Mucosa of stomach (tissue), 1 donor: ENCODE data around the gene GADD45A.
"Not testable (repeated sequence)": the region's sequence is repeated elsewhere in the genome, so short reads cannot be mapped to it uniquely, and the experiment has no call there.

Experiments
- H3K27me3 ChIP-seq: one replicate; pipeline ENCODE4 v1.7.0; 2013; ENCODE audit warnings: mild to moderate bottlenecking, low read length; ENCODE audit not compliant: control insufficient read depth, insufficient read depth
- H3K36me3 ChIP-seq: one replicate; pipeline ENCODE4 v1.7.0; 2013; ENCODE audit warnings: low read length; ENCODE audit not compliant: control insufficient read depth, insufficient read depth
- H3K4me1 ChIP-seq: one replicate; pipeline ENCODE4 v1.7.0; 2013; ENCODE audit warnings: mild to moderate bottlenecking, low read length; ENCODE audit not compliant: control insufficient read depth, insufficient read depth
- H3K4me3 ChIP-seq: one replicate; pipeline ENCODE4 v1.7.0; 2013; ENCODE audit warnings: low read length
- H3K9ac ChIP-seq: one replicate; pipeline ENCODE4 v1.7.0; 2013; ENCODE audit warnings: mild to moderate bottlenecking, low read length, moderate library complexity
- H3K9me3 ChIP-seq: one replicate; pipeline ENCODE4 v1.7.0; 2013; ENCODE audit warnings: mild to moderate bottlenecking, low read length, moderate library complexity; ENCODE audit not compliant: control insufficient read depth
- donor health status: Pancreatic carcinoma.

Gene GADD45A

DNA sequence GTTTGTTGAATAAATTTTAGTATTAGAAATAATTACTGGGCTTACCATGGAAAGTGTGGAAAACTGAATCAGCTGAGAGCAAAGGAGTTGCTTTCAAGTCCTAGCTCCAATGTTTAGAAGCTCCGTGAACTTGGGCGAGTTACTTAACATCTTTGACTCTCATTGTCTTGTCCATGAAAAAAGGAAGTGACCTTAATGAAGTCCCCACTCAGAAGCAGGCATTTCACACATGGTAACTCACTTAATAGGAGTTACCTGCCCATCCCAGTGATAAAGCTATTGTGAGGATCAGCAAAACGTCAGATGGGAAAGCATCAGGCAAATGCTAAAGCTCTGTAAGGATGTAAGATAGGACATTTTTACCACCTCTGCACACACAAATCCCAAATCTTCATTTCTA is 34.0 kb upstream of the GADD45A start:
- Histone ChIP-seq H3K9ac (no peak overlapping the region), H3K27me3 (no peaks in the 10 kb centered on the region), H3K4me1 (peaks cover 16% of the 10 kb centered on the region), H3K36me3 (no peaks in the 10 kb centered on the region), H3K9me3 (no peaks in the 10 kb centered on the region), H3K4me3 (no peak overlapping the region)

DNA sequence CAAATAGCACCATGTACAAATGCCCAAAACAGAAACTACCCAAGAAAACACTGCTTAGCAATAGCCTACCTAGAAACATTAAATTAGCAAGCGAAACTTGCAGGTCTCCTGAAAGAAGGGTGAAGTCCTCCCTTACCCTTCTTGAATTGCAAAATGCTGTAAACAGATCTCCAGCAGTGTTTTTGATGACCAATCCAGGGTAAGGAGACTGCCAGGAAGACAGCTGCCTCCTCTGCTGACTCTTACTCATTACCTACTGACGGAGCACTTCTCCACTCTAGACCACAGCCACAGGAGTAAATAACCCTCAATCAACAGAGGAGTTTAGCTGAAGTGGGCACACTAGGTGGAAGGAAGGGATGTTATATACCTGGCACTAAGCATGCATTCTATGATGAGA is 32.2 kb upstream of the GADD45A start:
- Histone ChIP-seq H3K4me1 (no peaks in the 10 kb centered on the region), H3K36me3 (no peaks in the 10 kb centered on the region), H3K27me3 (no peaks in the 10 kb centered on the region), H3K9ac (no peak overlapping the region), H3K4me3 (no peak overlapping the region), H3K9me3 (no peaks in the 10 kb centered on the region)

DNA sequence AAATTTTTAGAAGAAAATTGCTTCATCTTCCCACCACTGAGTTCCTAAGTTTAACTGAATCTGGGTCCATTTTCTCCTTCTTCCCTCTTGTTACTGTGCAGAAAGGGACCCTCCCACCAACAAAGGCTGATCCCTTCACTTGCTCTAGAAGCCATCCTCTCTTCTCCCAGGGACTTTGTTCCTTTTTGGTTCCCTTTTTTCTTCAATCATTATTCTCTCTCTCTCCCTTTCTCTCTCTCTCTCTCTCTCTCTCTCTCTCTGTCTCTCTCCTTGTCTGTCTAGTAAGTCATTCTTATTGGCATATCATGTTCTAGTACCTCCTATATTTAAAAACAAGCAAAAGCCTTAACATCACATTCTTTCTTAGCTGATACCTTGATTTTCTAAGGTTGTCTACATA is 31.7 kb upstream of the GADD45A start:
- Histone ChIP-seq H3K4me1 (no peaks in the 10 kb centered on the region), H3K27me3 (no peaks in the 10 kb centered on the region), H3K36me3 (no peaks in the 10 kb centered on the region), H3K4me3 (no peak overlapping the region), H3K9me3 (no peaks in the 10 kb centered on the region), H3K9ac (no peak overlapping the region)

DNA sequence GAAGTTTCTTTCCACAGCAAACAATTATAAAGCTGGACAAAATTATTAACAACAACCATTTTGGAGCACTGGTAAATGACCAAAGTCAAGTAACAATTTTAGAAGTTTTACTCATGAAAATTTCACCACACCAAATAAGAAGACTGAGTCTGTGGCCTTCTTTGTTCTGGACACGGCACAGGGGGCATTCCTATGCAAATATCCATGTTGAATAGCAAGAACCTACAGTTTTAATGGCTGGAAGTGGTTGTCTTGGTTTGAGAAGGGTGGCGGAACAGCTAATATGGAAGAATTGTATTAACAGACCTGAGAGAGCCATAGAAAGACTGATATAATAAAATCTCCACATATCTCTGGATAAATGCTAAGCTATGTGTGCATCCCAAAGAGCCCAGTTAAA is 29.4 kb upstream of the GADD45A start:
- Histone ChIP-seq H3K4me1 (no peaks in the 10 kb centered on the region), H3K36me3 (no peaks in the 10 kb centered on the region), H3K27me3 (no peaks in the 10 kb centered on the region), H3K9ac (no peak overlapping the region), H3K4me3 (no peak overlapping the region), H3K9me3 (no peaks in the 10 kb centered on the region)

DNA sequence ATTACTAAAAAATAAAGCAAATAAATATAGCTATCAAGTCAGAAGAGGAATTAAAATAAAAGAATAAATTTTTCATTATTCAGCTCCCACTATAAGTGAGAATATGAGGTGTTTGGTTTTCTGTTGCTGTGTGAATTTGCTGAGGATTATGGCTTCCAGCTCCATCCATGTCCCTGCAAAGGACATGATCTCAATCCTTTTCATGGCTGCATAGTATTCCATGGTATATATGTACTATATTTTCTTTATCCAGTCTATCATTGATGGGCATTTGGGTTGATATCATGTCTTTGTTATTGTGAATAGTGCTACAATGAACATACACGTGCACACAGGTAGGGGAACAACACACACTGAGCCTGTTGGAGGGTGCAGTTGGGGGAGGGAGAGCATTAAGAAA is 27.8 kb upstream of the GADD45A start:
- not testable (repeated sequence) for H3K36me3 ChIP-seq, H3K4me3 ChIP-seq, H3K4me1 ChIP-seq, H3K27me3 ChIP-seq, H3K9me3 ChIP-seq, H3K9ac ChIP-seq

DNA sequence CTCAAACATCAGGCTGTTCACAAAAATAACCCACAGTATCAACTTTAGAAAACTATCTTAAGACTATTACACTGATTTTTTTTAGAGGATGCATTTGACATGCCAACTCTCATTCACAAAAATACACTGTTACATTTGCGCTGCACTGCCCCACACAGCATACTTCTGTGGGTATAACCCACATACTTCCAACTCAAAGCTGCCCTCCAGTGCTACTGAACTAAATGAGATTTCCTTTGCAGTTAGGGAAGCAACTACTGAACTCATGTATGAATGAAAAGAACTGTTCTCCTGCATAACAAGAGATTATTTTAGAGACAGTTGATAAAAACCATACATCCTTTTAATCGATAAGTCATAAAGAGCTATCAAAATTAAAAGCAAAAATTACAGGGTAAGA is 25.8 kb upstream of the GADD45A start:
- Histone ChIP-seq H3K36me3 (no peaks in the 10 kb centered on the region), H3K9me3 (no peaks in the 10 kb centered on the region), H3K9ac (no peak overlapping the region)

DNA sequence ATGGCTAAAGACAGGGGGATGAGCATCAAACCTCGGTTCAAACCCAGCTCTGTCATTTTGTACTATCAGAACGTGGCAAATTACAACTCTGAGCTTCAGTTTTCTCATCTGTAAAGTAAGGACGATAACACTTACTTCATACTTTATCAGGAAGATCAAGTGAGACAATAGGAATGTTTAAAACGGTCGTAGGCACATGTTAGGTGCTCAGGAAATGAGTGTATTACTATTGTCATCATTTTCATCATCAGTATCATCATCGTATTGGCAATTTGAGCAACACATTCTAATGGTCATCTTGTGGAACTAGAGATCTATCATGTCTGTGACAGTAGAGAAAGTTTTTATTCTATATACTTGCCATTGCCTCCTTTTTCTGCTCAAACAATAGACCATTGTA is 22.1 kb upstream of the GADD45A start:
- no peaks in the 10 kb centered on the region for H3K27me3 ChIP-seq
- H3K9ac ChIP-seq = no peak overlapping the region
- no peaks in the 10 kb centered on the region for H3K36me3 ChIP-seq
- no peaks in the 10 kb centered on the region for H3K4me1 ChIP-seq
- no peak overlapping the region for H3K4me3 ChIP-seq
- H3K9me3 ChIP-seq = no peaks in the 10 kb centered on the region

More for the DNA sequence above, 25.8 kb upstream of the GADD45A start:
- Histone ChIP-seq H3K27me3 (no peaks in the 10 kb centered on the region), H3K4me3 (no peak overlapping the region), H3K4me1 (no peaks in the 10 kb centered on the region)

DNA sequence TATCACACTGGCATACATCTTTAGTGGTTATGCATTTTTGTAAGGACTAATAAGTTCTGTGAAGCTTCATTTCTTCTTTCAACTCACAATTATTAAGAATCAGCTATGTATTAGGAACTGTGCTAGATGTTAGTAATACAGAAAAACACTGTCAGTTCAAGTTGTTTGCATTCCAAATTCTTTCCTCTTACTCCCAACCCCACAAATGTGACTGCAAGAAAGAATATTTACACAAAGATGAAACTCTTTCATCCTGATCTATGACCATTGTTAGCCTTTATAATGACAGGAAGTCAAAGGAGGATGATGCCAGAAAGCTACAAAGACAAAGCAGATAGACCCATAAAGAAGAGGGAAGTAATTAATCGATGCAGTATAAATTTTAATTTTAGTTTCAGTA is 21.0 kb upstream of the GADD45A start:
- H3K36me3 ChIP-seq = no peaks in the 10 kb centered on the region
- no peaks in the 10 kb centered on the region for H3K27me3 ChIP-seq
- H3K9me3 ChIP-seq = no peaks in the 10 kb centered on the region
- H3K9ac ChIP-seq = no peak overlapping the region
- no peaks in the 10 kb centered on the region for H3K4me1 ChIP-seq
- H3K4me3 ChIP-seq = no peak overlapping the region

DNA sequence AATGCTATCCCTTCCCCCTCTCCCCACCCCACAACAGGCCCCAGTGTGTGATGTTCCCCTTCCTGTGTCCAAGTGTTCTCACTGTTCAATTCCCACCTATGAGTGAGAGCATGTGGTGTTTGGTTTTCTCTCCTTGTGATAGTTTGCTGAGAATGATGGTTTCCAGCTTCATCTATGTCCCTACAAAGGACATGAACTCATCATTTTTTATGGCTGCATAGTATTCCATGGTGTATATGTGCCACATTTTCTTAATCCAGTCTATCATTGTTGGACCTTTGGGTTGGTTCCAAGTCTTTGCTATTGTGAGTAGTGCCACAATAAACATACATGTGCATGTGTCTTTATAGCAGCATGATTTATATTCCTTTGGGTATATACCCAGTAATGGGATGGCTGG is 19.7 kb upstream of the GADD45A start:
- not testable (repeated sequence) for H3K36me3 ChIP-seq, H3K4me3 ChIP-seq, H3K9ac ChIP-seq, H3K9me3 ChIP-seq, H3K27me3 ChIP-seq, H3K4me1 ChIP-seq

DNA sequence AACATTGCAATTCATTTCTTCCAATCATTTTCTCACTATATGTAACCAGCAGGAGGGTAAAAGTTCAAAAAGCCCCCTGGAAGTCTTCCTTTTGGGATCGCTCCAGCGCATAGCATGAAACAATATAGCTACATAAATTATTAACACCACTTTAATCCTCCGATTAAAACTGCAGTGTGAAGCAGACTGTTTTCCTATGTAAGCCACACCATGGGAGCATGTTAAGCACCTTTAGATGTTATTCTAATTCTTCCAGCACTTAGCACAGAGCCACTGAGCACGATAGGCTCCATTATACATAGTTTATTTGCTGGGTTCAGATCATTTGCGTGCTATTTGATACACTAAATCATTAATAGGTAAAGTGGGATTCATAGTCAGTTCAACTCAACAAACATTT is 18.4 kb upstream of the GADD45A start:
- Histone ChIP-seq H3K4me3 (no peak overlapping the region), H3K27me3 (no peaks in the 10 kb centered on the region), H3K9me3 (no peaks in the 10 kb centered on the region), H3K4me1 (no peaks in the 10 kb centered on the region), H3K36me3 (no peaks in the 10 kb centered on the region), H3K9ac (no peak overlapping the region)

DNA sequence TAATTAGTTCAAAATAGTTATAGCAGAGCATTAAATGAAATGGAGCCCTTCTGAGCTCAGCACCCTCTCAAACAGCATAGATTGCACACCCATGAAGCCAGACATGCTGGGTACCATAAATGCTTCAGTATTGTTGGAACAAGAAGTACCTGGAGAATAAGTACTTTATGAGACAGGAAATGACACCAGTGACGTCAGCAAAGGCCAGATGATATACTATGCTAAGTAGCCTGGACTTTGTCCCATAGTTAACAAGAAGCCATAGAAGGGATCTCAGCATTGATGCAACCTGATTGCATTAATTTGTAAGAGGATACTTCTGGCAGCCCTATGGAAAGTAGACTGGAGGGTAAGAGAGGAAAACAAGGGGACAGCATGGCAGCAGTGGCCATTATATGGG is 16.3 kb upstream of the GADD45A start:
- Histone ChIP-seq H3K9me3 (no peaks in the 10 kb centered on the region), H3K4me1 (no peaks in the 10 kb centered on the region), H3K9ac (no peak overlapping the region), H3K36me3 (no peaks in the 10 kb centered on the region), H3K4me3 (no peak overlapping the region), H3K27me3 (no peaks in the 10 kb centered on the region)

DNA sequence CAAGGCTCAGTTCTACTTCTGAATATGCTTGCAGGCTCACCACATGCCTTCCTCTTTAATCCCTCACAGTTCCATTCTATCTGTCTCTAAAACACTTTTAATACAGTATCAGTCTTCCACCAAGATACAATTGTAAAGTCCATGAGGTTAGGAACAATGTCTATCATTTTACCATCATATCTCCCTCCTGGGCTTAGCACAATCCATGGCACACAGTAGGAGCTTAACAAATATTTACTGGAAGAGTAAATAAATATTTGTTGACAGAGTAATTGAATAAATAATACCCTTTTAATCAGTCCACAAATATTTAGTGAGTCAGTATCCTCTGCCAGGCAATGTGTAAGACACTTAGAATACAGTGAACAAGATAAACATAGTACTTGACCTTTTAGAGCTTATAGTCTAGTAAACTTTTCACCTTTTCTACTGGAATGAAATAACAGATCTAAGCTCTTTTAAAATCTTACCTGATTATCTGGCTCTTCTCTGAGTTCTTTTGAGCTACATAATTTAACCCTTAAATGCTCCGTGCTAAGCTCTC is 12.7 kb upstream of the GADD45A start:
- H3K36me3 ChIP-seq = no peaks in the 10 kb centered on the region
- H3K27me3 ChIP-seq = no peaks in the 10 kb centered on the region
- H3K4me3 ChIP-seq = no peak overlapping the region
- no peak overlapping the region for H3K9ac ChIP-seq
- H3K9me3 ChIP-seq = no peaks in the 10 kb centered on the region
- no peaks in the 10 kb centered on the region for H3K4me1 ChIP-seq

DNA sequence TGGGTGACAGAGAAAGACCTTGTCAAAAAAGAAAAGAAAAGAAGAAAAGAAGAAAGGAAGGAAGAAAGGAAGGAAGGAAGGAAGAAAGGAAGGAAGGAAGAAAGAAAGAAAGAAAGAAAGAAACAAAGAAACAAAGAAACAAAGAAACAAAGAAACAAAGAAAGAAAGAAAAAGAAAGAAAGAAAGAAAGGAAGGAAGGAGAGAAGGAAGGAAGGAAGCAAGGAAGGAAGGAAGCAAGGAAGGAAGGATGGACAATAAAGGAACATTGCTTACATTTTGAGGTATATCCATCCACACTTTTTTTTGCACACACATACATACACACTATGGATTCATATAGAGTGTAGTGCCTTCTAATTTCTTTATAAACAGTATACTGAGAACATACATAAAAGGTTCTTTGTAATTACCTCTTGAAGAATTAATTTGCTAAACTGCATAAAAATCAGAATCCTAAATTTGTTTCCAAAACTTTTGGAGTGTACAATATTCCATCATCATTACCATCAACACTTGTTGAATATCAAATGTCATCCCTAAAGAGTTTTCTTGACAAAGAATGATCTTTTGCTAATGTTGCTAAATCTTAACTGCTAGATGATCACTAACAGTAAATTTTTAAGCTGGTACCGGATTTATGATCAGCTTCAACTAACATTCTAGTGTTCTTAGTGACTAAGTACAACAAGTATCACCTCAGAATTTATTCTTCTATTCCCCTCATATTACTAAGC is 11.4 kb upstream of the GADD45A start:
- Histone ChIP-seq H3K27me3 (no peaks in the 10 kb centered on the region), H3K36me3 (no peaks in the 10 kb centered on the region), H3K4me3 (no peak overlapping the region), H3K9ac (no peak overlapping the region), H3K9me3 (no peaks in the 10 kb centered on the region), H3K4me1 (no peaks in the 10 kb centered on the region)
